Osteoblast (primary cell): ENCODE results near the gene LMX1B. TPM values are rescaled to one million over a fixed set of nuclear protein-coding genes. Genes with fewer than 3 reads are reported as not detected.

Experiments used
- DNase-seq: peaks from one replicate; pipeline ENCODE4 v3.0.0; 2011; ENCODE audit warnings: low spot score, mixed read lengths; ENCODE audit not compliant: insufficient read length; ENCODE audit errors: missing footprints
- H2AFZ ChIP-seq: 2 replicates; pipeline ENCODE4 v1.6.0; 2011; ENCODE audit warnings: mild to moderate bottlenecking, low read length
- H3K27ac ChIP-seq: 2 replicates; pipeline ENCODE4 v1.5.1; 2011; ENCODE audit warnings: mild to moderate bottlenecking, low read depth, low read length, moderate library complexity
- H3K27me3 ChIP-seq: 2 replicates; pipeline ENCODE4 v1.6.0; 2012; ENCODE audit warnings: mild to moderate bottlenecking, control low read depth, inconsistent platforms, low read length, moderate library complexity; ENCODE audit not compliant: insufficient read depth
- H3K36me3 ChIP-seq: 2 replicates; pipeline ENCODE4 v1.5.1; 2011; ENCODE audit warnings: mild to moderate bottlenecking, low read length, control low read depth, moderate library complexity; ENCODE audit not compliant: insufficient read depth
- H3K4me1 ChIP-seq: 2 replicates; pipeline ENCODE4 v1.5.1; 2011; ENCODE audit warnings: mild to moderate bottlenecking, low read length, control low read depth, moderate library complexity; ENCODE audit not compliant: insufficient read depth
- H3K4me2 ChIP-seq: 2 replicates; pipeline ENCODE4 v1.6.0; 2011; ENCODE audit warnings: mild to moderate bottlenecking, low read length; ENCODE audit not compliant: insufficient read depth
- H3K4me3 ChIP-seq: fragments of 200-600 bp; sonication (generic); 3 replicates; pipeline ENCODE4 v1.5.1; 2012; ENCODE audit warnings: mild to moderate bottlenecking, low read length, inconsistent platforms; ENCODE audit not compliant: insufficient read depth
- H3K79me2 ChIP-seq: 2 replicates; pipeline ENCODE4 v1.6.0; 2012; ENCODE audit warnings: mild to moderate bottlenecking, low read length, control low read depth, inconsistent platforms; ENCODE audit not compliant: insufficient read depth
- H3K9me3 ChIP-seq: 2 replicates; pipeline ENCODE4 v1.5.1; 2011; ENCODE audit warnings: low read depth, low read length, control low read depth
- H4K20me1 ChIP-seq: 2 replicates; pipeline ENCODE4 v1.6.0; 2012; ENCODE audit warnings: mild to moderate bottlenecking, low read length, control low read depth; ENCODE audit not compliant: insufficient read depth
- CTCF ChIP-seq: IDR thresholded peaks from 2 replicates; pipeline ENCODE4 v1.5.1; 2011; ENCODE audit warnings: mild to moderate bottlenecking, low read depth, low read length, moderate library complexity; ENCODE audit errors: extremely low read depth
- total RNA-seq: library from RNA; depleted of rRNA; stranded (reverse); fragments of >200 nt; gene quantifications from 2 replicates; pipeline ENCODE4 v1.2.3, GENCODE V29; 2012

The LMX1B gene
- total RNA-seq, 1 donor, result under 0.01 TPM

- Histone ChIP-seq H2AFZ (no peak overlapping the region), H3K4me1 (no peaks in the 10 kb centered on the region), H3K79me2 (no peaks in the 10 kb centered on the region), H3K27me3 (peaks cover 19% of the 10 kb centered on the region), H3K27ac (no peak overlapping the region), H3K9me3 (no peaks in the 10 kb centered on the region), H3K4me3 (no peak overlapping the region), H4K20me1 (no peaks in the 10 kb centered on the region), H3K36me3 (no peaks in the 10 kb centered on the region), H3K4me2 (no peak overlapping the region)
- TF ChIP-seq CTCF, result no peak
- no peak for DNase-seq
These were observed 25.7 kb downstream of the LMX1B start for GRCh38 chr9:126639318-126640000.

DNA sequence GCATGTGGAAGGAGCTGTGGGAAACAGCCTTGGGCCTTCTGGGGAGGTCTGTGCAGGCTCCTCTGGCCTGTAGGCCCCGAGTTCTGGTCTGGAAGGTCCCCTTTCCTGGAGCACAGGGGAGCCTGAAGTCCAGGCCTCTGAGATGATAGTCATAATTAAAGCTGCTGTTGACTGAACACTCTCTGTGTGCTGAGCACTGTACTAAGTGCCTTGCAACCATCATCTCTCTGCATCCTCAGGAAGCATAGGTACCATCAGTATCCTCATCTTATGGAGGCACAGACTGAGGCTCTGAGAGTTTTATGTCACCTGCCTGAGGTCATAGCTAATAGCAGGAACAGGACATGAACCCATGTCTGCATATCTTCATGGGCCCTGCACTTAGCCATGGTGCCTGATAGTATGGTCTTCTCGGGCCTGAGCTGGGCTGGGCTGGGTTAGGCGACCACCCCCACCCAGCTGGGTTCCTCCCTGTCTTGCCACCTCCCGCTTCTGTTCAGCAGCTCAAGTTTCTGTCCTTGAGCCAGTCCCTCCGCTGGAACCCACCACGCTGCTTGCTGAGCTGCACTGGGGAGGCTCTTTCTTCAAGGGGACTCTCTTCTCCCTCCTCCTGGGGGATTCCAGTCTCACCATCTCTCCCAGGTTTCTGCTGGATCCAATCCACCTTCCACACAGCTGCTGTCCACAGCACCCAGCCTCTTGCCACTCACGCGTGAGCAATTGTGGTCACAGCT, 27.6 kb downstream of the LMX1B start:
- H3K79me2 ChIP-seq, result no peaks in the 10 kb centered on the region
- no peak overlapping the region for H3K4me3 ChIP-seq
- no peak overlapping the region for H3K4me2 ChIP-seq
- H3K36me3 ChIP-seq, result no peaks in the 10 kb centered on the region
- no peak overlapping the region for H3K27ac ChIP-seq
- H3K27me3 ChIP-seq, result peaks cover 30% of the 10 kb centered on the region
- H4K20me1 ChIP-seq, result no peaks in the 10 kb centered on the region
- no peak for TF ChIP-seq CTCF
- DNase-seq, result no peak
- H3K9me3 ChIP-seq, result no peaks in the 10 kb centered on the region
- H3K4me1 ChIP-seq, result no peaks in the 10 kb centered on the region
- no peak overlapping the region for H2AFZ ChIP-seq

- Histone ChIP-seq H4K20me1 (no peaks in the 10 kb centered on the region), H3K27ac (no peak overlapping the region), H3K4me2 (no peak overlapping the region), H3K4me1 (no peaks in the 10 kb centered on the region), H2AFZ (no peak overlapping the region), H3K79me2 (no peaks in the 10 kb centered on the region), H3K36me3 (no peaks in the 10 kb centered on the region), H3K4me3 (no peak overlapping the region), H3K9me3 (no peaks in the 10 kb centered on the region), H3K27me3 (peaks cover 33% of the 10 kb centered on the region)
- DNase-seq, result no peak
- TF ChIP-seq CTCF, result no peak
These were observed 28.4 kb downstream of the LMX1B start for GRCh38 chr9:126642010-126642744.

DNA sequence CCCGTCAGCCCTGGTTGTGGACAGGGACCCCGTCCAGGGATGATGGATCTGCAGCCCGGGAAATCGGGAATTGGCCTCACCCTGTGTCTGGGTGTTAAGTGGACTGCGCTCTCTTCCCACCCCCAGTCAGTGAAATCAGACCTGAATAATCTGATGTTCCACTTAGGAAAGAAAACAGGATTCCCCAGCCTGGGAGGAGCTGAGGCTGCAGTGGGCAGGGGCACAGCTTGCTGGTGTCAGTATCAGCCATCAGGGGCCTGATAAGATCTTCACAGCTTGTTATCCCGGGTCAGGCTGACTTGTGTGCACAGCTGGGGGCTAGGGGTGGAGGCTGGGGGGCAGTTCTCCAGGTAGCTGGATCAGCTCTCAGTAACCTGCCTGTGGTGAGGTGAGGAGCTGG, 29.1 kb downstream of the LMX1B start:
- no peak for TF ChIP-seq CTCF
- Histone ChIP-seq H2AFZ (no peak overlapping the region), H3K27me3 (peaks cover 33% of the 10 kb centered on the region), H3K36me3 (no peaks in the 10 kb centered on the region), H3K4me2 (no peak overlapping the region), H3K4me3 (no peak overlapping the region), H4K20me1 (no peaks in the 10 kb centered on the region), H3K27ac (no peak overlapping the region), H3K4me1 (no peaks in the 10 kb centered on the region), H3K9me3 (no peaks in the 10 kb centered on the region), H3K79me2 (no peaks in the 10 kb centered on the region)
- no peak for DNase-seq
